Measurements from ENCODE around the gene EBF4. TPM values are rescaled to one million over a fixed set of nuclear protein-coding genes. Genes with fewer than 3 reads are reported as not detected.

The EBF4 gene
- total RNA-seq, 1 experiment from 2014 or later = 2.7 TPM

DNA sequence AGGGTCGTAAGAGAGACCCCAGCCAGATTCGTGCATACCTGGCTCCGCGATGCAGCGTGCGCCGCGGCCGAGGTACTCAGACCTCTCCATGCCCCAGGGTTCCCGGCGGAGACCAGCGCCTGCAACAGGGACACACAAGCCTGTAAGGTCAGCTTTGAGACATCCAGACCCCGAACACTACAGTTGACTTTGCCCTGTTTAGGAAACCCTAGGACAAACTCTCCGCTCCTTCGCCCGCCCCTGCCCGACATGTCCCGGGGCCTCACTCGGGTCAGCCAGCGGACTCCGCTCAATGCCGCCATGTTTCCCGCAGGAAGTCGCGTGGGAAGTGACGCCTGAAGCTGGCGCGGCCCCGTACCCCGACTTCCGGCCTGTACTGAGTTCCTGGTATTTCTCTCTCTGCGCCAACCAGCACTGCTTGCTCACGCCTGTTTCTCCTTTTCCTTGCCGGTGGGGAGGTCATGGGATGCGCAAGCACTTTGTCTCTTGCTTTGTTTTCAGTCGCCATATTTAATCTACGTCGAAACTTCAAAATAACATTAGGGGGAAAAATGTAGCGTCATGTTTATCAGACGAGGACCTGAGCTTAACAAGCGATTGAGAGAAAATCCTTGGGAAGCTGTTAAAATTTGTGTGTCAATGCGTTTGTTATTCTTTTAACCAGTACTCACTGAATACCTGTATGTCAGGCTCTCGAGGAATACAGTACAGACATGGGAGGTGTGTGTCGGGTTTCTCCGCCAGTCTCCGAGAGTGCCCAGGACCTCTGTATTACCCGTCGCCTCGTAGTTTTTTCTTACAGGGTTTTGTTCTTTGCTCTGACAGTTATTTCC lies 28.5 kb upstream of the EBF4 start, which contains the start of gene IDH3B (continued):
- TF ChIP-seq MLX (CRISPR knock-in tag; IDR thresholded peaks at IDR 0.05) (no peak), CBFB (CRISPR knock-in tag; IDR thresholded peaks at IDR 0.05; ENCODE audit: low read depth) (0 out of 2 replicates have a peak, but pooled peaks have one; percentile 45), NR1H2 (CRISPR knock-in tag; IDR thresholded peaks at IDR 0.05) (no peak), TCF7 (CRISPR knock-in tag; IDR thresholded peaks at IDR 0.05; ENCODE audit: low read depth) (no peak), NR2C2 (CRISPR knock-in tag; IDR thresholded peaks at IDR 0.05) (no peak), E2F5 (CRISPR knock-in tag; IDR thresholded peaks at IDR 0.05) (no peak), ZNF423 (CRISPR knock-in tag; IDR thresholded peaks at IDR 0.05) (no peak), FOXK1 (CRISPR knock-in tag; IDR thresholded peaks at IDR 0.05) (peak; percentile 96), ZNF416 (CRISPR knock-in tag; IDR thresholded peaks at IDR 0.05) (no peak), RELA (CRISPR knock-in tag; IDR thresholded peaks at IDR 0.05; ENCODE audit: borderline replicate concordance) (no peak), ZMAT4 (CRISPR knock-in tag; IDR thresholded peaks at IDR 0.05) (no peak), FOXP1 (CRISPR knock-in tag; IDR thresholded peaks at IDR 0.05; ENCODE audit: borderline replicate concordance) (no peak)
- TF ChIP-seq, protein P1, sequence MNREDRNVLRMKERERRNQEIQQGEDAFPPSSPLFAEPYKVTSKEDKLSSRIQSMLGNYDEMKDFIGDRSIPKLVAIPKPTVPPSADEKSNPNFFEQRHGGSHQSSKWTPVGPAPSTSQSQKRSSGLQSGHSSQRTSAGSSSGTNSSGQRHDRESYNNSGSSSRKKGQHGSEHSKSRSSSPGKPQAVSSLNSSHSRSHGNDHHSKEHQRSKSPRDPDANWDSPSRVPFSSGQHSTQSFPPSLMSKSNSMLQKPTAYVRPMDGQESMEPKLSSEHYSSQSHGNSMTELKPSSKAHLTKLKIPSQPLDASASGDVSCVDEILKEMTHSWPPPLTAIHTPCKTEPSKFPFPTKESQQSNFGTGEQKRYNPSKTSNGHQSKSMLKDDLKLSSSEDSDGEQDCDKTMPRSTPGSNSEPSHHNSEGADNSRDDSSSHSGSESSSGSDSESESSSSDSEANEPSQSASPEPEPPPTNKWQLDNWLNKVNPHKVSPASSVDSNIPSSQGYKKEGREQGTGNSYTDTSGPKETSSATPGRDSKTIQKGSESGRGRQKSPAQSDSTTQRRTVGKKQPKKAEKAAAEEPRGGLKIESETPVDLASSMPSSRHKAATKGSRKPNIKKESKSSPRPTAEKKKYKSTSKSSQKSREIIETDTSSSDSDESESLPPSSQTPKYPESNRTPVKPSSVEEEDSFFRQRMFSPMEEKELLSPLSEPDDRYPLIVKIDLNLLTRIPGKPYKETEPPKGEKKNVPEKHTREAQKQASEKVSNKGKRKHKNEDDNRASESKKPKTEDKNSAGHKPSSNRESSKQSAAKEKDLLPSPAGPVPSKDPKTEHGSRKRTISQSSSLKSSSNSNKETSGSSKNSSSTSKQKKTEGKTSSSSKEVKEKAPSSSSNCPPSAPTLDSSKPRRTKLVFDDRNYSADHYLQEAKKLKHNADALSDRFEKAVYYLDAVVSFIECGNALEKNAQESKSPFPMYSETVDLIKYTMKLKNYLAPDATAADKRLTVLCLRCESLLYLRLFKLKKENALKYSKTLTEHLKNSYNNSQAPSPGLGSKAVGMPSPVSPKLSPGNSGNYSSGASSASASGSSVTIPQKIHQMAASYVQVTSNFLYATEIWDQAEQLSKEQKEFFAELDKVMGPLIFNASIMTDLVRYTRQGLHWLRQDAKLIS (CRISPR knock-in tag; IDR thresholded peaks at IDR 0.05; ENCODE audit: borderline replicate concordance) = no peak

GRCh38 chr20:2671977-2672376 lies 20.6 kb upstream of the EBF4 start:
- ChIA-PET POLR2A (no interaction called here), CTCF (interaction anchor here (0.6 to 1.1 kb wide), 21 partner anchors 8 to 464 kb away, joined by 3 to 12 read pairs (median 4); partner anchors contain the start of genes CPXM1, IDH3B and NOP56)
- DNase-seq (ENCODE audit: low spot score) = peak; percentile 66
- Mint-ChIP-seq H3K36me3 (no peaks in the 10 kb centered on the region), H3K4me3 (no peak overlapping the region), H3K4me1 (0 out of 2 replicates have a peak, but pooled peaks cover 3% of the 10 kb centered on the region), H3K9me3 (no peaks in the 10 kb centered on the region), H3K27me3 (ENCODE audit: low read depth) (peaks cover 32% of the 10 kb centered on the region), H3K27ac (no peak overlapping the region)
- TF ChIP-seq CTCF (IDR thresholded peaks at IDR 0.05) = peak; percentile 25; the same call in 1 of the 2 replicates
- no peak for TF ChIP-seq ZNF281 (CRISPR knock-in tag; IDR thresholded peaks at IDR 0.05)
- no peak for TF ChIP-seq SMAD3 (CRISPR knock-in tag; IDR thresholded peaks at IDR 0.05; ENCODE audit: borderline replicate concordance)
- TF ChIP-seq IRF2 (CRISPR knock-in tag; IDR thresholded peaks at IDR 0.05; ENCODE audit: borderline replicate concordance, low read depth) = no peak
- TF ChIP-seq PRRX2 (CRISPR knock-in tag; IDR thresholded peaks at IDR 0.05) = no peak
- ATAC-seq = peak; percentile 94
